ENCODE data around the gene ADSS1.

ADSS1 gene

GRCh38 chr14:104701383-104702076 is 22.5 kb upstream of the ADSS1 start:
- H3K4me3 ChIP-seq (ENCODE audit: low read depth, low read length, poor library complexity, severe bottlenecking), result no peak overlapping the region
- H3K9me3 ChIP-seq (ENCODE audit: low read length), result no peaks in the 10 kb centered on the region
- H2AFZ ChIP-seq (ENCODE audit: low read length), result no peak overlapping the region
- no peaks in the 10 kb centered on the region for H3K4me1 ChIP-seq (ENCODE audit: insufficient read depth, low read length, severe bottlenecking)
- no peaks in the 10 kb centered on the region for H3K9me2 ChIP-seq (ENCODE audit: low read depth, low read length)
- no peak overlapping the region for H3K4me2 ChIP-seq (ENCODE audit: low read length)
- no peaks in the 10 kb centered on the region for H4K20me1 ChIP-seq (ENCODE audit: insufficient read depth, low read length)
- no peak overlapping the region for H3K27ac ChIP-seq (ENCODE audit: low read depth, low read length, poor library complexity, severe bottlenecking)
- H3K79me2 ChIP-seq (ENCODE audit: insufficient read depth, low read length), result no peaks in the 10 kb centered on the region
- no peak overlapping the region for H3K9ac ChIP-seq (ENCODE audit: low read length)
- no peaks in the 10 kb centered on the region; the same call in 1 of the 2 replicates for H3K27me3 ChIP-seq (ENCODE audit: insufficient read depth, low read length)
- TF ChIP-seq CTCF (IDR thresholded peaks at IDR 0.05; ENCODE audit: low read length) (no peak), EZH2 (IDR thresholded peaks at IDR 0.05; ENCODE audit: borderline replicate concordance, low read length) (no peak)
- H3F3A ChIP-seq (ENCODE audit: insufficient read depth, low read length), result no peaks in the 10 kb centered on the region
- H3K36me3 ChIP-seq (ENCODE audit: insufficient read depth, low read length), result no peaks in the 10 kb centered on the region

- Histone ChIP-seq H3F3A (ENCODE audit: insufficient read depth, low read length) (no peaks in the 10 kb centered on the region), H3K9ac (ENCODE audit: low read length) (no peak overlapping the region), H3K9me3 (ENCODE audit: low read length) (no peaks in the 10 kb centered on the region), H4K20me1 (ENCODE audit: insufficient read depth, low read length) (no peaks in the 10 kb centered on the region), H3K4me2 (ENCODE audit: low read length) (no peak overlapping the region), H3K4me3 (ENCODE audit: low read depth, low read length, poor library complexity, severe bottlenecking) (no peak overlapping the region), H3K27me3 (ENCODE audit: insufficient read depth, low read length) (no peaks in the 10 kb centered on the region; the same call in 1 of the 2 replicates), H3K79me2 (ENCODE audit: insufficient read depth, low read length) (no peaks in the 10 kb centered on the region), H2AFZ (ENCODE audit: low read length) (no peak overlapping the region), H3K36me3 (ENCODE audit: insufficient read depth, low read length) (no peaks in the 10 kb centered on the region), H3K9me2 (ENCODE audit: low read depth, low read length) (no peaks in the 10 kb centered on the region), H3K27ac (ENCODE audit: low read depth, low read length, poor library complexity, severe bottlenecking) (no peak overlapping the region), H3K4me1 (ENCODE audit: insufficient read depth, low read length, severe bottlenecking) (no peaks in the 10 kb centered on the region)
- no peak for TF ChIP-seq EZH2 (IDR thresholded peaks at IDR 0.05; ENCODE audit: borderline replicate concordance, low read length)
- no peak for TF ChIP-seq CTCF (IDR thresholded peaks at IDR 0.05; ENCODE audit: low read length)
Observed at GRCh38 chr14:104702106-104702505, 21.9 kb upstream of the ADSS1 start.

- H3K4me1 ChIP-seq (ENCODE audit: insufficient read depth, low read length, severe bottlenecking), result no peaks in the 10 kb centered on the region
- no peaks in the 10 kb centered on the region for H3K9me2 ChIP-seq (ENCODE audit: low read depth, low read length)
- no peak overlapping the region for H3K9ac ChIP-seq (ENCODE audit: low read length)
- no peaks in the 10 kb centered on the region for H3K79me2 ChIP-seq (ENCODE audit: insufficient read depth, low read length)
- no peak overlapping the region for H3K27ac ChIP-seq (ENCODE audit: low read depth, low read length, poor library complexity, severe bottlenecking)
- no peak overlapping the region for H2AFZ ChIP-seq (ENCODE audit: low read length)
- H3K36me3 ChIP-seq (ENCODE audit: insufficient read depth, low read length), result no peaks in the 10 kb centered on the region
- no peaks in the 10 kb centered on the region for H3K9me3 ChIP-seq (ENCODE audit: low read length)
- H3K4me3 ChIP-seq (ENCODE audit: low read depth, low read length, poor library complexity, severe bottlenecking), result no peak overlapping the region
- no peaks in the 10 kb centered on the region; the same call in 1 of the 2 replicates for H3K27me3 ChIP-seq (ENCODE audit: insufficient read depth, low read length)
- no peaks in the 10 kb centered on the region for H4K20me1 ChIP-seq (ENCODE audit: insufficient read depth, low read length)
- H3F3A ChIP-seq (ENCODE audit: insufficient read depth, low read length), result no peaks in the 10 kb centered on the region
- TF ChIP-seq CTCF (IDR thresholded peaks at IDR 0.05; ENCODE audit: low read length) (no peak), EZH2 (IDR thresholded peaks at IDR 0.05; ENCODE audit: borderline replicate concordance, low read length) (no peak)
- no peak overlapping the region for H3K4me2 ChIP-seq (ENCODE audit: low read length)
Observed at GRCh38 chr14:104702673-104703072, 21.4 kb upstream of the ADSS1 start.
